SK-N-SH treated with all-trans-retinoic acid at 6 μM for 48 hours (cell line): ENCODE measurements around the gene ACSM3.

Source experiments
- ATAC-seq: fragments of 200-7000 bp; cut with Tn5 transposase; 3 replicates; pipeline ENCODE4 v1.9.1; 2020; ENCODE audit warnings: mild to moderate bottlenecking, moderate library complexity
- BACH2 ChIP-seq: fragments of 250-450 bp; sonication (Bioruptor Pico); IDR thresholded peaks from 2 replicates; pipeline ENCODE4 v1.9.0; 2021; ENCODE audit warnings: mild to moderate bottlenecking, borderline replicate concordance
- CREB5 ChIP-seq: fragments of 250-450 bp; sonication (Bioruptor Pico); IDR thresholded peaks from 2 replicates; pipeline ENCODE4 v1.5.1; 2020; ENCODE audit warnings: low read depth, mild to moderate bottlenecking, moderate library complexity
- CSDC2 ChIP-seq: fragments of 250-450 bp; sonication (Bioruptor Pico); IDR thresholded peaks from 2 replicates; pipeline ENCODE4 v1.5.0; 2020; ENCODE audit warnings: mild to moderate bottlenecking, moderate library complexity
- CSRNP3 ChIP-seq: fragments of 250-450 bp; sonication (Bioruptor Pico); IDR thresholded peaks from 2 replicates; pipeline ENCODE4 v1.5.1; 2021; ENCODE audit warnings: mild to moderate bottlenecking, moderate library complexity
- ESRRG ChIP-seq: fragments of 250-450 bp; sonication (Bioruptor Pico); IDR thresholded peaks from 2 replicates; pipeline ENCODE4 v1.6.1; 2021; ENCODE audit warnings: mild to moderate bottlenecking
- GLIS3 ChIP-seq: fragments of 250-450 bp; sonication (Bioruptor Pico); IDR thresholded peaks from 2 replicates; pipeline ENCODE4 v1.5.0; 2020; ENCODE audit warnings: mild to moderate bottlenecking, moderate library complexity
- ISL1 ChIP-seq: fragments of 250-450 bp; sonication (Bioruptor Pico); IDR thresholded peaks from 2 replicates; pipeline ENCODE4 v2.1.2; 2022; ENCODE audit warnings: mild to moderate bottlenecking, moderate library complexity
- OSR1 ChIP-seq: fragments of 250-450 bp; sonication (Bioruptor Pico); IDR thresholded peaks from 2 replicates; pipeline ENCODE4 v1.8.0; 2022; ENCODE audit warnings: moderate library complexity, mild to moderate bottlenecking, inconsistent platforms
- POU6F1 ChIP-seq: fragments of 250-450 bp; sonication (Bioruptor Pico); IDR thresholded peaks from 2 replicates; pipeline ENCODE4 v1.8.0; 2021; ENCODE audit warnings: low read depth, mild to moderate bottlenecking, moderate library complexity, borderline replicate concordance
- PPARA ChIP-seq: fragments of 250-450 bp; sonication (Bioruptor Pico); IDR thresholded peaks from 2 replicates; pipeline ENCODE4 v1.5.0; 2020; ENCODE audit warnings: mild to moderate bottlenecking, borderline replicate concordance
- SNAI2 ChIP-seq: fragments of 250-450 bp; sonication (Bioruptor Pico); IDR thresholded peaks from 2 replicates; pipeline ENCODE4 v1.5.0; 2020; ENCODE audit warnings: mild to moderate bottlenecking, moderate library complexity
- TCF4 ChIP-seq: fragments of 250-450 bp; sonication (Bioruptor Pico); IDR thresholded peaks from 2 replicates; pipeline ENCODE4 v1.8.0; 2021; ENCODE audit warnings: mild to moderate bottlenecking, moderate library complexity, borderline replicate concordance
- TSHZ2 ChIP-seq: fragments of 250-450 bp; sonication (Bioruptor Pico); IDR thresholded peaks from 2 replicates; pipeline ENCODE4 v1.5.0; 2020; ENCODE audit warnings: mild to moderate bottlenecking, moderate library complexity
- ZC3H10 ChIP-seq: fragments of 250-450 bp; sonication (Bioruptor Pico); IDR thresholded peaks from 2 replicates; pipeline ENCODE4 v1.5.1; 2021; ENCODE audit warnings: mild to moderate bottlenecking, moderate library complexity
- ZFP3 ChIP-seq: fragments of 250-450 bp; sonication (Bioruptor Pico); IDR thresholded peaks from 2 replicates; pipeline ENCODE4 v1.5.0; 2020; ENCODE audit warnings: mild to moderate bottlenecking, moderate library complexity
- ZNF565 ChIP-seq: fragments of 450-650 bp; formaldehyde crosslinking; conservative IDR thresholded peaks from 2 replicates; pipeline ENCODE4 v1.5.0; 2020; ENCODE audit warnings: low read depth, mild to moderate bottlenecking, moderate library complexity
- ZNF70 ChIP-seq: fragments of 450-650 bp; formaldehyde crosslinking; IDR thresholded peaks from 2 replicates; pipeline ENCODE4 v1.5.0; 2020; ENCODE audit warnings: mild to moderate bottlenecking, moderate library complexity
- ZNF8 ChIP-seq: fragments of 450-650 bp; formaldehyde crosslinking; IDR thresholded peaks from 2 replicates; pipeline ENCODE4 v1.5.0; 2020; ENCODE audit warnings: mild to moderate bottlenecking, moderate library complexity

Gene ACSM3

GRCh38 chr16:20826039-20826566 lies 62.3 kb downstream of the ACSM3 start:
- ATAC-seq: no peak
- no peak for TF ChIP-seq OSR1 (CRISPR knock-in tag)
- TF ChIP-seq TSHZ2 (CRISPR knock-in tag): no peak
- no peak for TF ChIP-seq CSDC2 (CRISPR knock-in tag)
- no peak for TF ChIP-seq ESRRG
- no peak for TF ChIP-seq ZC3H10
- TF ChIP-seq BACH2 (CRISPR knock-in tag): no peak; the same call in 1 of the 2 replicates
- no peak for TF ChIP-seq PPARA
- TF ChIP-seq TCF4 (CRISPR knock-in tag): no peak
- no peak for TF ChIP-seq ZFP3 (CRISPR knock-in tag)
- no peak for TF ChIP-seq ZNF70 (CRISPR knock-in tag)
- no peak for TF ChIP-seq GLIS3
- TF ChIP-seq ZNF8 (CRISPR knock-in tag): no peak
- TF ChIP-seq CSRNP3 (CRISPR knock-in tag): no peak

- no peak for TF ChIP-seq CSDC2 (CRISPR knock-in tag)
- ATAC-seq: no peak
Observed at GRCh38 chr16:20829536-20829935, 65.7 kb downstream of the ACSM3 start.

- no peak for TF ChIP-seq POU6F1 (CRISPR knock-in tag)
- no peak for TF ChIP-seq BACH2 (CRISPR knock-in tag)
- TF ChIP-seq TSHZ2 (CRISPR knock-in tag): no peak
- no peak for TF ChIP-seq CSDC2 (CRISPR knock-in tag)
- no peak for TF ChIP-seq ZNF8 (CRISPR knock-in tag)
- TF ChIP-seq PPARA: no peak
- no peak for TF ChIP-seq ZNF565 (CRISPR knock-in tag)
- TF ChIP-seq ISL1: no peak
- TF ChIP-seq, all 23 proteins: peak for 0
- ATAC-seq: no peak
Observed at GRCh38 chr16:20830372-20830771, 66.6 kb downstream of the ACSM3 start.

GRCh38 chr16:20833086-20833485 lies 69.3 kb downstream of the ACSM3 start:
- ATAC-seq: no peak

GRCh38 chr16:20838240-20838639 lies 74.4 kb downstream of the ACSM3 start:
- no peak for ATAC-seq
- TF ChIP-seq PPARA (no peak), GLIS3 (no peak), CREB5 (CRISPR knock-in tag) (no peak), CSDC2 (CRISPR knock-in tag) (no peak), ZC3H10 (no peak), POU6F1 (CRISPR knock-in tag) (no peak), TCF4 (CRISPR knock-in tag) (no peak), ZNF70 (CRISPR knock-in tag) (no peak), CSRNP3 (CRISPR knock-in tag) (no peak)

More at GRCh38 chr16:20833086-20833485, 69.3 kb downstream of the ACSM3 start:
- TF ChIP-seq ZNF8 (CRISPR knock-in tag) (no peak), SNAI2 (no peak)
